ENCODE measurements around the gene SUSD1. TPM values are rescaled to one million over a fixed set of nuclear protein-coding genes. Genes with fewer than 3 reads are reported as not detected.
A peak's percentile ranks its signal among the peaks of the same experiment; 100 is the strongest.

Gene SUSD1
- total RNA-seq, 1 experiment from 2014 or later = 15.3 TPM

- Histone ChIP-seq H3K36me3 (ENCODE audit: control insufficient read depth, insufficient read depth, low read length) (no peaks in the 10 kb centered on the region), H3K4me3 (ENCODE audit: low read depth in 2 of 2, low read length in 2 of 2) (no peak overlapping the region), H3K27ac (ENCODE audit: low read length) (no peak overlapping the region), H3K27me3 (ENCODE audit: control insufficient read depth, insufficient read depth, low read length) (no peaks in the 10 kb centered on the region), H3K9me3 (ENCODE audit: control insufficient read depth, insufficient read depth, low read depth, low read length) (no peaks in the 10 kb centered on the region), H3K4me1 (ENCODE audit: control insufficient read depth, insufficient read depth, low read length) (no peaks in the 10 kb centered on the region)
- in situ Hi-C loops (cut with HindIII; ENCODE audit: low pct_unique_long_range_greater_than_20kb, low sequenced_read_pairs) = no loop called here
- ChIA-PET POLR2A (no interaction called here), CTCF (no interaction called here)
- ATAC-seq (no peak), DNase-seq (ENCODE audit: low read depth, low spot score) (no peak)
- no TSS peak for BruUV-seq (replicated peaks)
- TF ChIP-seq CTCF (IDR thresholded peaks at IDR 0.05) (no peak), TCF7L2 (IDR thresholded peaks at IDR 0.05; ENCODE audit: low read depth, low read length) (no peak), SIN3A (IDR thresholded peaks at IDR 0.05; ENCODE audit: borderline replicate concordance, insufficient read depth, low read depth, low read length) (no peak), REST (IDR thresholded peaks at IDR 0.05; ENCODE audit: insufficient read depth in 1 of 2, low read depth in 2 of 2, low read length in 1 of 2) (no peak), POLR2AphosphoS5 (IDR thresholded peaks at IDR 0.05; ENCODE audit: low read depth, low read length) (no peak)
- intact Hi-C loops (cut with micrococcal nuclease; ENCODE audit: unreplicated experiment) = no loop called here
These were observed 70.7 kb downstream of the SUSD1 start for GRCh38 chr9:112104401-112104800.

- TF ChIP-seq TCF7L2 (IDR thresholded peaks at IDR 0.05; ENCODE audit: low read depth, low read length) (no peak), POLR2AphosphoS5 (IDR thresholded peaks at IDR 0.05; ENCODE audit: low read depth, low read length) (no peak)
- POLR2A ChIA-PET = no interaction called here
- Histone ChIP-seq H3K36me3 (ENCODE audit: control insufficient read depth, insufficient read depth, low read length) (no peaks in the 10 kb centered on the region), H3K4me3 (ENCODE audit: low read depth in 2 of 2, low read length in 2 of 2) (no peak overlapping the region), H3K4me1 (ENCODE audit: control insufficient read depth, insufficient read depth, low read length) (no peaks in the 10 kb centered on the region), H3K27ac (ENCODE audit: low read length) (no peak overlapping the region), H3K27me3 (ENCODE audit: control insufficient read depth, insufficient read depth, low read length) (no peaks in the 10 kb centered on the region), H3K9me3 (ENCODE audit: control insufficient read depth, insufficient read depth, low read depth, low read length) (no peaks in the 10 kb centered on the region)
- no peak for DNase-seq (ENCODE audit: low read depth, low spot score)
- ATAC-seq = no peak
- no TSS peak for BruUV-seq (replicated peaks)
- intact Hi-C loops (cut with micrococcal nuclease; ENCODE audit: unreplicated experiment) = no loop called here
- CTCF ChIA-PET = no interaction called here
- in situ Hi-C loops (cut with HindIII; ENCODE audit: low pct_unique_long_range_greater_than_20kb, low sequenced_read_pairs) = no loop called here
These were observed 71.7 kb downstream of the SUSD1 start for GRCh38 chr9:112103405-112103804.

GRCh38 chr9:112097712-112098688, 77.1 kb downstream of the SUSD1 start:
- H3K27me3 ChIP-seq (ENCODE audit: control insufficient read depth, insufficient read depth, low read length) = no peaks in the 10 kb centered on the region
- POLR2A ChIA-PET = no interaction called here
- ATAC-seq = peak; percentile 95
- no peaks in the 10 kb centered on the region for H3K4me1 ChIP-seq (ENCODE audit: control insufficient read depth, insufficient read depth, low read length)
- no peaks in the 10 kb centered on the region for H3K36me3 ChIP-seq (ENCODE audit: control insufficient read depth, insufficient read depth, low read length)
- CTCF ChIA-PET = interaction anchor here (0.6 to 1.0 kb wide), 5 partner anchors 46 to 392 kb away, joined by 3 to 7 read pairs (median 4); partner anchors contain the start of gene HSDL2
- intact Hi-C loops (cut with micrococcal nuclease; ENCODE audit: unreplicated experiment) = no loop called here
- no peaks in the 10 kb centered on the region for H3K9me3 ChIP-seq (ENCODE audit: control insufficient read depth, insufficient read depth, low read depth, low read length)
- DNase-seq (ENCODE audit: low read depth, low spot score) = peak; percentile 38
- TF ChIP-seq POLR2AphosphoS5 (IDR thresholded peaks at IDR 0.05; ENCODE audit: low read depth, low read length) (no peak), CTCF (IDR thresholded peaks at IDR 0.05) (peak; percentile 89)
- in situ Hi-C loops (cut with HindIII; ENCODE audit: low pct_unique_long_range_greater_than_20kb, low sequenced_read_pairs) = no loop called here
- no peak overlapping the region for H3K27ac ChIP-seq (ENCODE audit: low read length)
- H3K4me3 ChIP-seq (ENCODE audit: low read depth in 2 of 2, low read length in 2 of 2) = no peak overlapping the region
- BruUV-seq (replicated peaks) = no TSS peak
